K562 (cell line): ENCODE data around the gene CRYBG1. TPM values are rescaled to one million over a fixed set of nuclear protein-coding genes. Genes with fewer than 3 reads are reported as not detected.

Experiments
- ATAC-seq: fragments of 200-7000 bp; cut with Tn5 transposase; 3 replicates; pipeline ENCODE4 v1.9.1; 2020; ENCODE audit warnings: moderate library complexity
- BruUV-seq: library from RNA; stranded (reverse); fragments of 400-500 nt; replicated peaks from 2 replicates; lab custom pipeline; 2021; lab: Mats Ljungman, UMichigan
- CTCF ChIA-PET: fragments of 300-600 bp; formaldehyde crosslinking; extraction: SDS; loops from one replicate; lab custom pipeline; 2021; ENCODE audit warnings: low intra/inter-chr PET ratio; lab: Yijun Ruan, JAX
- POLR2A ChIA-PET: fragments of 300-600, 350-650 bp; sonication (Branson Sonifier 250); formaldehyde crosslinking; extraction: SDS; loops from one replicate; lab custom pipeline; 2021; ENCODE audit warnings: antibody characterized with exemption, inconsistent platforms; lab: Yijun Ruan, JAX
- DNase-seq, 4 experiments: peaks; one replicate each; pipeline versions ENCODE4 v3.0.0 to v3.0.0-alpha.2; 2011 to 2018; ENCODE audit warnings: low spot score in 3 of 4, mixed read lengths in 3 of 4; ENCODE audit errors: extremely low read depth in 1 of 4
- FAIRE-seq: peaks from 2 replicates; lab custom pipeline; 2011; peaks lifted over from hg19 to GRCh38; lab: Jason Lieb, UNC
- H2AFZ ChIP-seq: 2 replicates; pipeline ENCODE4 v1.6.0; 2011; ENCODE audit warnings: low read depth, low read length, control low read depth, inconsistent platforms
- H3K27ac ChIP-seq: fragments of 200-600 bp; 3 replicates; pipeline ENCODE4 v1.8.0; 2011; ENCODE audit warnings: low read depth, mild to moderate bottlenecking, control low read depth, inconsistent platforms, low read length, moderate library complexity, mixed read lengths; ENCODE audit errors: extremely low read depth
- H3K27me3 ChIP-seq, 2 experiments: fragments of 300-600 bp in 1 of 2; 2 replicates in 1 of 2; 3 replicates in 1 of 2; pipeline versions ENCODE4 v1.6.0 to v1.8.0; 2011; ENCODE audit warnings: inconsistent platforms in 2 of 2, low read length in 2 of 2, mild to moderate bottlenecking in 1 of 2, mixed read lengths in 1 of 2, moderate library complexity in 1 of 2; ENCODE audit not compliant: control insufficient read depth in 2 of 2, insufficient read depth in 2 of 2
- H3K36me3 ChIP-seq: fragments of 300-600 bp; 3 replicates; pipeline ENCODE4 v1.8.0; 2011; ENCODE audit warnings: mild to moderate bottlenecking, low read length, inconsistent platforms; ENCODE audit not compliant: control insufficient read depth, insufficient read depth
- H3K4me1 ChIP-seq, 2 experiments: fragments of 200-600 bp in 1 of 2; replicated peaks in 1 of 2; 2 replicates in 1 of 2; 3 replicates in 1 of 2; pipeline versions ENCODE4 v1.5.1 to v1.8.0; 2011; ENCODE audit warnings: inconsistent platforms in 2 of 2, low read length in 2 of 2, mild to moderate bottlenecking in 1 of 2, mixed read lengths in 1 of 2, moderate library complexity in 1 of 2; ENCODE audit not compliant: control insufficient read depth in 2 of 2, insufficient read depth in 2 of 2
- H3K4me2 ChIP-seq: 2 replicates; pipeline ENCODE4 v1.6.1; 2011; ENCODE audit warnings: low read length, control low read depth, inconsistent platforms, mixed read lengths; ENCODE audit not compliant: insufficient read depth
- H3K4me3 ChIP-seq: fragments of 200-600 bp; sonication (generic), shearing (Covaris generic); 2 replicates; pipeline ENCODE4 v1.5.1; 2016; ENCODE audit warnings: control low read depth, inconsistent platforms
- H3K79me2 ChIP-seq: fragments of 200-600 bp; 3 replicates; pipeline ENCODE4 v1.8.0; 2011; ENCODE audit warnings: low read length, inconsistent platforms; ENCODE audit not compliant: control insufficient read depth, insufficient read depth
- H3K9ac ChIP-seq, 2 experiments: 2 replicates each; pipeline versions ENCODE4 v1.6.0 to v1.6.1; 2011; ENCODE audit warnings: low read depth in 2 of 2, low read length in 2 of 2, control low read depth in 1 of 2, inconsistent platforms in 1 of 2, mild to moderate bottlenecking in 1 of 2, mixed read lengths in 1 of 2; ENCODE audit not compliant: insufficient read depth in 1 of 2
- H3K9me1 ChIP-seq: one replicate; pipeline ENCODE4 v1.6.0; 2011; ENCODE audit warnings: inconsistent platforms, mild to moderate bottlenecking, low read length, moderate library complexity; ENCODE audit not compliant: control insufficient read depth, insufficient read depth
- H3K9me3 ChIP-seq: replicated peaks from 2 replicates; pipeline ENCODE4 v1.5.1; 2011; ENCODE audit warnings: low read depth, low read length, inconsistent platforms; ENCODE audit not compliant: control insufficient read depth, insufficient read depth
- H4K20me1 ChIP-seq: replicated peaks from 2 replicates; pipeline ENCODE4 v1.6.1; 2011; ENCODE audit warnings: low read length, inconsistent platforms, mixed read lengths; ENCODE audit not compliant: control insufficient read depth, insufficient read depth
- BMI1 ChIP-seq: fragments of 150-350 bp; IDR thresholded peaks from 2 replicates; pipeline ENCODE4 v1.6.1; 2014; ENCODE audit warnings: low read length
- CGGBP1 ChIP-seq: fragments of 250-450 bp; sonication (Bioruptor Pico); IDR thresholded peaks from 2 replicates; pipeline ENCODE4 v1.9.0; 2021; ENCODE audit warnings: mild to moderate bottlenecking
- GTF3C2 ChIP-seq: IDR thresholded peaks from 3 replicates; pipeline ENCODE4 v1.6.1; 2011; ENCODE audit warnings: borderline replicate concordance, mild to moderate bottlenecking, moderate library complexity; ENCODE audit not compliant: insufficient read length; ENCODE audit errors: extremely low read depth
- HDAC6 ChIP-seq: IDR thresholded peaks from 2 replicates; pipeline ENCODE4 v1.6.1; 2012; ENCODE audit warnings: low read depth, mild to moderate bottlenecking, control low read depth, inconsistent platforms, low read length, moderate library complexity
- MCM5 ChIP-seq: fragments of 450-650 bp; IDR thresholded peaks from 2 replicates; pipeline ENCODE4 v1.6.1; 2016; ENCODE audit warnings: low read depth
- MLLT1 ChIP-seq, 2 experiments: fragments of 450-650 bp; IDR thresholded peaks; 2 replicates each; pipeline ENCODE4 v1.6.1; 2016
- POLR2AphosphoS5 ChIP-seq: IDR thresholded peaks from 2 replicates; pipeline ENCODE4 v1.6.1; 2011; ENCODE audit warnings: mild to moderate bottlenecking, low read depth, low read length, moderate library complexity; ENCODE audit not compliant: control insufficient read depth, insufficient read depth
- SMAD3 ChIP-seq: fragments of 450-650 bp; formaldehyde crosslinking; conservative IDR thresholded peaks from 2 replicates; pipeline ENCODE4 v1.4.0; 2020; ENCODE audit warnings: mild to moderate bottlenecking
- STAT6 ChIP-seq: sonication (generic); formaldehyde crosslinking; IDR thresholded peaks from 2 replicates; pipeline ENCODE4 v1.8.1; 2023; ENCODE audit warnings: mild to moderate bottlenecking, missing genetic modification reagents
- ZBTB17 ChIP-seq: fragments of 450-650 bp; formaldehyde crosslinking; IDR thresholded peaks from 2 replicates; pipeline ENCODE4 v1.4.0; 2020; ENCODE audit warnings: mild to moderate bottlenecking
- ZNF23 ChIP-seq: fragments of 250-450 bp; sonication (Bioruptor Pico); IDR thresholded peaks from 2 replicates; pipeline ENCODE4 v1.4.0; 2020; ENCODE audit warnings: mild to moderate bottlenecking
- ZNF512 ChIP-seq: IDR thresholded peaks from 2 replicates; pipeline ENCODE4 v1.6.1; 2016; ENCODE audit warnings: missing genetic modification characterization, missing compliant biosample characterization
- ZNF668 ChIP-seq: fragments of 250-450 bp; sonication (Bioruptor Pico); IDR thresholded peaks from 2 replicates; pipeline ENCODE4 v1.8.0; 2022; ENCODE audit warnings: mild to moderate bottlenecking, inconsistent platforms
- WGBS: fragments of 100-300 bp; shearing (Covaris generic); methylation state at CpG from one replicate; pipeline ENCODE4 v1.1.6; 2016; ENCODE audit warnings: low coverage, mixed read lengths; ENCODE audit not compliant: insufficient coverage; ENCODE audit errors: missing lambda C conversion rate; 5-methylcytosine and 5-hydroxymethylcytosine counted together
- in situ Hi-C: fragments of 300-500 bp; cut with MboI; formaldehyde crosslinking; loops from 4 replicates; pipeline ENCODE4 v1.15.0; 2018; ENCODE audit warnings: inconsistent platforms, mixed read lengths
- intact Hi-C: fragments of 100-400 bp; cut with micrococcal nuclease; formaldehyde crosslinking; loops from 2 replicates; pipeline ENCODE4 v1.14.2; 2022
- polyA plus RNA-seq, 8 experiments: library from polyadenylated mRNA; depleted of rRNA in 4 of 8; stranded (reverse) in 5 of 8; unstranded in 3 of 8; fragments of >200 nt; fragmentation: Nextera tagmentation in 2 of 8; fragmentation: Illumina TruSeq in 1 of 8; extraction: Ambion mirVana in 2 of 8; extraction: Trizol in 1 of 8; gene quantifications; 2 replicates each; pipeline versions ENCODE4 v1.2.1 to v1.2.3, GENCODE V29; 2011 to 2014; ENCODE audit warnings: inconsistent platforms in 1 of 8, missing spikeins in 1 of 8
- total RNA-seq, 7 experiments: library from RNA; depleted of rRNA in 6 of 7; stranded (reverse); fragments of >200 nt in 6 of 7; fragmentation: Illumina TruSeq in 2 of 7; extraction: Trizol in 2 of 7; gene quantifications; 2 replicates each; pipeline versions ENCODE4 v1.2.1 to v1.2.3, GENCODE V29; 2011 to 2021; ENCODE audit warnings: low replicate concordance in 1 of 7

The CRYBG1 gene
- total and polyA plus RNA-seq, 9 of the 15 experiments (the other 6 are each of a cell fraction or from before 2014, with no cell fraction given) = 0.07 to 0.47 (median 0.11) TPM

- no peak overlapping the region for H3K4me3 ChIP-seq
- no peaks in the 10 kb centered on the region for H3K9me3 ChIP-seq
- TF ChIP-seq CGGBP1 (CRISPR knock-in tag) (no peak), MLLT1 (IDR thresholded peaks at IDR 0.05) (no peak), GTF3C2 (no peak), ZNF23 (CRISPR knock-in tag) (no peak), ZBTB17 (CRISPR knock-in tag) (no peak), MCM5 (no peak), STAT6 (CRISPR knock-in tag) (no peak), HDAC6 (no peak), ZNF512 (tag) (no peak), POLR2AphosphoS5 (no peak), BMI1 (no peak), ZNF668 (no peak), SMAD3 (CRISPR knock-in tag) (no peak)
- no peak for DNase-seq
- H4K20me1 ChIP-seq = no peaks in the 10 kb centered on the region
- FAIRE-seq = no peak
- no peaks in the 10 kb centered on the region for H3K9me1 ChIP-seq
- 9% methylated on average over 3 of the region's 3 CpGs for WGBS
- ChIA-PET POLR2A (no interaction called here), CTCF (no interaction called here)
- H3K36me3 ChIP-seq = no peaks in the 10 kb centered on the region
- no peak for ATAC-seq
- no peaks in the 10 kb centered on the region for H3K4me1 ChIP-seq
- no peaks in the 10 kb centered on the region for H3K79me2 ChIP-seq
- H3K9ac ChIP-seq = no peak overlapping the region
- H2AFZ ChIP-seq = no peak overlapping the region
- intact Hi-C loops = no loop called here
- H3K27ac ChIP-seq = no peak overlapping the region
- H3K4me2 ChIP-seq = no peak overlapping the region
- in situ Hi-C loops = no loop called here
- H3K27me3 ChIP-seq = peaks cover 0 to 6% of the 10 kb centered on the region in 2 experiments; a peak in 2 of 5 replicates
- BruUV-seq = no TSS peak
Observed at GRCh38 chr6:106398621-106399020, 38.1 kb downstream of the CRYBG1 start.
